Stomach (tissue), 4 donors: ENCODE measurements around the gene SNX22.

ENCODE experiments used
- EP300 ChIP-seq: sonication (generic); formaldehyde crosslinking; IDR thresholded peaks from one replicate; pipeline ENCODE4 v1.6.1; 2017; ENCODE audit warnings: antibody characterized with exemption
- POLR2AphosphoS5 ChIP-seq, 3 donors: sonication (generic); formaldehyde crosslinking; IDR thresholded peaks; one replicate each; pipeline ENCODE4 v1.6.1; 2016; ENCODE audit warnings: antibody characterized with exemption in 3 of 3
- TF ChIP-seq, protein P1 (sequence below), 7 experiments: fragments of 450-650 bp in 4 of 7; fragments of 200-600 bp in 3 of 7; sonication (generic) in 3 of 7; IDR thresholded peaks; one replicate each; pipeline ENCODE4 v1.5.1; 2016 to 2019; ENCODE audit warnings: antibody characterized with exemption in 7 of 7, control low read depth in 2 of 7, mild to moderate bottlenecking in 1 of 7

DNA sequence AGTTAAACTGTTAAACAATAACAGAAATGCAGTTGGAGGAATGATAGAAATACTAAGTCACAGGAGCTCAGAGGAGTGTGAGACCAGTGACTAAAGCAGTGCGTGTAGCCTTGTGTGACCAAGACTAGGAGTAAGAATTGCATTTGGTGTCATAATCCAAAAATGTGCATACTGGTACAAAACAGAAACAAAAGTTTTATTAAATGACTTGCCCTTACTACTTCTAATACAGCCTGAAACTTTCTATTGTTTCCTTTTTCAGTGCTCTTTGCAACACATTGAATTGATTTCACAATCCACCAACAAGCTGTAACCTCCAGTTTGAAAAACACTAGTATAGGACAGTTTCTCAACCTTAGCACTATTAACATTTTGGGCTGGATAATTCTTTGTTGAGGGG is 38.6 kb upstream of the SNX22 start:
- TF ChIP-seq, protein P1, sequence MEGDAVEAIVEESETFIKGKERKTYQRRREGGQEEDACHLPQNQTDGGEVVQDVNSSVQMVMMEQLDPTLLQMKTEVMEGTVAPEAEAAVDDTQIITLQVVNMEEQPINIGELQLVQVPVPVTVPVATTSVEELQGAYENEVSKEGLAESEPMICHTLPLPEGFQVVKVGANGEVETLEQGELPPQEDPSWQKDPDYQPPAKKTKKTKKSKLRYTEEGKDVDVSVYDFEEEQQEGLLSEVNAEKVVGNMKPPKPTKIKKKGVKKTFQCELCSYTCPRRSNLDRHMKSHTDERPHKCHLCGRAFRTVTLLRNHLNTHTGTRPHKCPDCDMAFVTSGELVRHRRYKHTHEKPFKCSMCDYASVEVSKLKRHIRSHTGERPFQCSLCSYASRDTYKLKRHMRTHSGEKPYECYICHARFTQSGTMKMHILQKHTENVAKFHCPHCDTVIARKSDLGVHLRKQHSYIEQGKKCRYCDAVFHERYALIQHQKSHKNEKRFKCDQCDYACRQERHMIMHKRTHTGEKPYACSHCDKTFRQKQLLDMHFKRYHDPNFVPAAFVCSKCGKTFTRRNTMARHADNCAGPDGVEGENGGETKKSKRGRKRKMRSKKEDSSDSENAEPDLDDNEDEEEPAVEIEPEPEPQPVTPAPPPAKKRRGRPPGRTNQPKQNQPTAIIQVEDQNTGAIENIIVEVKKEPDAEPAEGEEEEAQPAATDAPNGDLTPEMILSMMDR (IDR thresholded peaks at IDR 0.05), result no peak
- TF ChIP-seq EP300 (no peak), POLR2AphosphoS5 (IDR thresholded peaks at IDR 0.05) (no peak)
